LNCAP (cell line): ENCODE measurements around the gene UPF3A.

Source experiments
- TF ChIP-seq, protein P1 (sequence below): fragments of 450-650 bp; IDR thresholded peaks from 2 replicates; pipeline ENCODE4 v1.5.1; 2017; ENCODE audit warnings: mild to moderate bottlenecking

The UPF3A gene

DNA sequence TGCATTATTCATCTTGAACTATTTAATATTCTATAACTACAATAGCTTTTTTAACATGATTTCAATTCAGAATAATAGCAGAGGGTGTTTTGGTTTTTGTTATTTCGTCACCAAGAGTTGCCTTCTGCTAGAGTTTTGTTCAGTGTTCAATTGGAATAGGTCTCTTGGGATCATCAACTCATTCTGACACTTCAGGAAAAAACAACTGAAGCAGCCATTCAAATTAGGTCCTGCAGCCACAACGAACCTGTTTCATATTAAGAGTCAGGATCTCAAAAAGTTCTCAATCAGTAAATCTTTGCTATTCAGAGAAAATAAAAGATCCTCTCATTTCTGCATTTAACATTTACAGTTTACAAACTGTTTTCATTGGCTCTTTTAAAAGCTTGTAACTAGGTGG is 30.5 kb downstream of the UPF3A start:
- TF ChIP-seq, protein P1, sequence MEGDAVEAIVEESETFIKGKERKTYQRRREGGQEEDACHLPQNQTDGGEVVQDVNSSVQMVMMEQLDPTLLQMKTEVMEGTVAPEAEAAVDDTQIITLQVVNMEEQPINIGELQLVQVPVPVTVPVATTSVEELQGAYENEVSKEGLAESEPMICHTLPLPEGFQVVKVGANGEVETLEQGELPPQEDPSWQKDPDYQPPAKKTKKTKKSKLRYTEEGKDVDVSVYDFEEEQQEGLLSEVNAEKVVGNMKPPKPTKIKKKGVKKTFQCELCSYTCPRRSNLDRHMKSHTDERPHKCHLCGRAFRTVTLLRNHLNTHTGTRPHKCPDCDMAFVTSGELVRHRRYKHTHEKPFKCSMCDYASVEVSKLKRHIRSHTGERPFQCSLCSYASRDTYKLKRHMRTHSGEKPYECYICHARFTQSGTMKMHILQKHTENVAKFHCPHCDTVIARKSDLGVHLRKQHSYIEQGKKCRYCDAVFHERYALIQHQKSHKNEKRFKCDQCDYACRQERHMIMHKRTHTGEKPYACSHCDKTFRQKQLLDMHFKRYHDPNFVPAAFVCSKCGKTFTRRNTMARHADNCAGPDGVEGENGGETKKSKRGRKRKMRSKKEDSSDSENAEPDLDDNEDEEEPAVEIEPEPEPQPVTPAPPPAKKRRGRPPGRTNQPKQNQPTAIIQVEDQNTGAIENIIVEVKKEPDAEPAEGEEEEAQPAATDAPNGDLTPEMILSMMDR, result no peak

DNA sequence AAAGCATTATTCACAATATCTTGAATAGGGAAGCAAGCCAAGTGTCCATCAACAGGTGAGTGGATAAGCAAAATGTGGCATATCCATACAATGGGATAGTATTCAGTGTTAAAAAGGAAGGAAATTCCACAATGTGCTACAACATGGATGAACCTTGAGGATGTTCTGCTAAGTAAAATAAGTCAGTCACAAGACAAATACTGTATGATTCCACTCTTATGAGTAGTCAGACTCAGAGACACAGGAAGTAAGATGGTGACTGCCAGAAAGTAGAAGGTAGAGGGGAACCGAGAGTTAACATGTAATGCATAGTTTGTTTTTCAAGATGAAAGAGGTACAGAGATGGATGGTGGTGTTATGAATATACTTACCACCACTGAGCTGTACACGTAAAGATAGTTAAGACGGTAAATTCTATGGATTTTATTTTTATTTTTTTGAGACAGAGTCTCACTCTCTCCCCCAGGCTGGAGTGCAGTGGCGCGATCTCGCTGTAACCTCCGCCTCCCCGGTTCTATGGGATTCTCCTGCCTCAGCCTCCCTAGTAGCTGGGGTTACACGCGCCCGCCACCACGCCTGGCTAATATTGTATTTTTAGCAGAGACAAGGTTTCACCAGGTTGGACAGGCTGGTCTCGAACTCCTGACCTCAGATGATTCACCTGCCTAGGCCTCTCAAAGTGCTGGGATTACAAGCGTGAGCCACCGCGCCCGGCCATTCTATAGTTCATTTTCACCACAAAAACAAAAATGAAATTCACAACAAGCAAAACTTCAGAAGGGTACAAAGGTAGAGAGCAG is 31.9 kb downstream of the UPF3A start:
- TF ChIP-seq, protein P1, result no peak

DNA sequence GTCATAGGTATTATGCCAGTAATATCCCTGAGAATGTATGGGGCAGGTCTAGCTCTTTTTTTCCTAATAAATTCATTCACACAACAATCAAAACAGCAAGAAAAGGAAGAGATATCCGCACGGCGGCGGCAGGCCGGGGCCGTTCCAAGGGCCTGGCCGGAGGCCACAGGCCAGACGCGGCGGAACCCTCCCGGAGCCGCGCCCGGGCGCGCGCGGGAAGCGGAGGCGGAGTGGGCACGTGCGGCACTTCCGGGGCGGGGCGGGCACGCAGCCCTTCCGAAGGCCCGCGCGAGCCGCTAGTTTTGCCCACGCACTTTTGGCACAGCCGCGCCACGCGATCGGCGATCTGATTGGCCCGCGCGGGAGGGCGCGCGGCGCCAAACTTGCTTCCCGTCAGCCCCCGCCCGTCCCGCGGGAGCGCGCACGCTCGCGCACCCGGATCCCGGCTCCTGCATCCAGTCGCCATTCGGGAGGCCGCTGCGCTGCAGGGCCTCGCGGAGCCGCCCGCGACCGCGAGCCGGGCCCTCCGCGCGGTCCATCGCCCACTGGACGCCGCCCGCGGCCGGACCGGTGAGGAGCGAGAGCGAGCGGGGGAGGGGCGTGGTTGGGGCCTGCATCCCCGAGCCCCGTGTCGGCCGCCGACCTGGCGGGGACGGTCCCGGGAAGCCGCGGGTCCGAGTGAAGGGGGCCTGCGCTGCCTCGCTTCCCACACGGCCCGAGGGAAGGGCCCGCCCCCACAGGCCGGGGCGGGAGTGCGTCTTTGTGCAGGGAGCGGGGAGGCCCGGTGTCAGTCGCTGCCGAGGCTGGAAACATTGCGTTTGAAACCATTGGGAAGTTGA is 32.9 kb downstream of the UPF3A start, which contains the start of gene CHAMP1:
Gene CHAMP1 (plus strand): TSS at position 430 of the 839 bp plus-strand sequence. CDS start 9,340 bp downstream, outside the sequence.
- TF ChIP-seq, protein P1, result no peak

DNA sequence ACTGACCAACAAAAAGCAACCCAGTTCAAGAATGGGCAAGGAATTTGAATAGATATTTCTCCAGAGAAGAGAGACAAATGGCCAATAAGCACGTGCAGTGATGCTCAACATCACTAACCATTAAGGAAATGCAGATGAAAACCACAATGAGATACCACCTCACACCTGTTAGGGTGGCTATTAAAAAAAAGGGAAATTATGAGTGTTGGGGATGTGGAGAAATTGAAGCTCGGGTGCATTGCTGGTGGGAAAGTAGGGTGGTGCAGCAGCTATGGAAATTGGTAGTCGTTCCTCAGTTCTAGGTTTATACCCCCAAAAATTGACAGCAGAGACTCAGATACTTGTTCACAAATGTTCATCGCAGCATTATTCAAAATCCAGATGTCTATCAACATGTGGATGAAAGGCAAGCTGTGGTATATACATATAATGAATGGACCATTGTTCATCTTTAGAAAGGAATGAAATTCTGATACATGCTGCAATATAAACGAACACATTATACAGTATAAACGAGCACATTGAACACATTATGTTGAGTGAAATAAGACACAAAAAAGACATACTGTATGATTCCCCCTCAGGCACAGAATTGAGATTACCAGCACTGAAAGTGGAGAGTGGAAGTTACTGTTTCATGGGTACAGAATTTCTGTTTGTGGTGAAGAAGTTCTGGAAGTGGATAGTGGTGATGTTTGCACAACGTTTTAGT is 33.8 kb downstream of the UPF3A start:
- TF ChIP-seq, protein P1, result no peak

- TF ChIP-seq, protein P1, result no peak
Measured at GRCh38 chr13:114318624-114319023, 37.2 kb downstream of the UPF3A start.

GRCh38 chr13:114319441-114319913 is 38.1 kb downstream of the UPF3A start:
- TF ChIP-seq, protein P1, result no peak

- TF ChIP-seq, protein P1, result no peak
Measured at GRCh38 chr13:114320065-114320464, 38.7 kb downstream of the UPF3A start.
